Adrenal gland (tissue), 19 donors: ENCODE measurements around the gene FCN2. TPM values are rescaled to one million over a fixed set of nuclear protein-coding genes. Genes with fewer than 3 reads are reported as not detected.
A peak's percentile ranks its signal among the peaks of the same experiment; 100 is the strongest.

Experiments used
- DNase-seq, 7 donors: peaks; one replicate each; pipeline ENCODE4 v3.0.0-alpha.2; 2019 to 2020
- H3K27ac ChIP-seq, 5 donors: fragments of 200-600 bp; sonication (generic) in 4 of 5; 1 replicate in 3 of 5; 2 replicates in 2 of 5; pipeline versions ENCODE4 v1.5.1 to v1.8.0; 2016 to 2020; ENCODE audit warnings: mild to moderate bottlenecking in 1 of 5
- H3K27me3 ChIP-seq: fragments of 200-600 bp; 2 replicates; pipeline ENCODE4 v1.8.0; 2021
- H3K36me3 ChIP-seq, 2 donors: fragments of 200-600 bp; replicated peaks in 1 of 2; 1 replicate in 1 of 2; 2 replicates in 1 of 2; pipeline versions ENCODE4 v1.5.1 to v1.8.0; 2018 to 2022
- H3K4me1 ChIP-seq, 2 donors: fragments of 200-600 bp; replicated peaks in 1 of 2; 1 replicate in 1 of 2; 2 replicates in 1 of 2; pipeline versions ENCODE4 v1.5.1 to v1.8.0; 2018 to 2021
- H3K4me3 ChIP-seq, 4 donors: fragments of 200-600 bp; sonication (generic) in 3 of 4; one replicate each; pipeline ENCODE4 v1.5.1; 2016 to 2018
- H3K9me3 ChIP-seq, 3 donors: fragments of 200-600 bp; sonication (generic) in 1 of 3; replicated peaks in 1 of 3; 1 replicate in 2 of 3; 2 replicates in 1 of 3; pipeline versions ENCODE4 v1.5.1 to v1.8.0; 2016 to 2021
- POLR2A ChIP-seq, 2 donors: fragments of 450-650 bp; IDR thresholded peaks; one replicate each; pipeline ENCODE4 v1.6.1; 2017; ENCODE audit warnings: antibody characterized with exemption in 2 of 2, mild to moderate bottlenecking in 2 of 2, moderate library complexity in 1 of 2
- WGBS, 4 donors: extraction: QIAGEN DNeasy Blood & Tissue Kit in 2 of 4; methylation state at CpG; one replicate each; pipeline versions ENCODE4 v1.1.5 to v1.1.7; 2013 to 2017; 5-methylcytosine and 5-hydroxymethylcytosine counted together
- intact Hi-C, 2 donors: fragments of 100-400 bp; cut with DNase I; formaldehyde crosslinking; loops; one replicate each; pipeline versions ENCODE4 v1.14.1 to v1.15.0; 2022 to 2023
- long read RNA-seq, 10 donors: library from polyadenylated mRNA in 3 of 10; unstranded in 2 of 10; stranded (forward) in 1 of 10; transcript quantifications; one replicate each; pipeline ENCODE4 v2.0.0 and lab custom pipeline, GENCODE V29; 2021 to 2026
- polyA plus RNA-seq, 3 donors: library from polyadenylated mRNA; stranded (reverse); fragments of 200-250 nt in 2 of 3; fragments of 350-450 nt in 1 of 3; fragmentation: Illumina TruSeq in 1 of 3; extraction: RNeasy Lipid Tissue Mini Kit (QIAGEN cat#74804) in 1 of 3; gene quantifications; one replicate each; pipeline ENCODE4 v1.2.3, GENCODE V29; 2013 to 2014
- total RNA-seq, 9 donors: library from RNA; depleted of rRNA in 4 of 9; stranded (reverse); fragments of >200 nt in 4 of 9; fragments of 120-200 nt in 1 of 9; fragmentation: NEBNext Ultra II Directional in 1 of 9; extraction: Animal tissue kit (Norgen Biotek cat#: 25700) in 1 of 9; gene quantifications; one replicate each; pipeline versions ENCODE4 v1.1.0 to v1.2.4, GENCODE V29; 2013 to 2023
- TF ChIP-seq, protein P1 (sequence below), 6 experiments: fragments of 450-650 bp in 4 of 6; fragments of 200-600 bp in 2 of 6; sonication (generic) in 1 of 6; IDR thresholded peaks; 1 replicate in 5 of 6; 2 replicates in 1 of 6; pipeline versions ENCODE4 v1.5.1 to v1.8.0; 2016 to 2021; ENCODE audit warnings: antibody characterized with exemption in 6 of 6, mild to moderate bottlenecking in 2 of 6, moderate library complexity in 1 of 6
- donor health status: healthy with polysubstance abuse.
- donor health status: Bipolar disorder and iron deficiency.
- donor health status: DM: yes; HTN: yes; CAD: no.
- donor health status: DM: no; HTN: no; CAD: no.
- donor health status: DM: no; HTN: no; CAD: no.
- donor health status: DM: yes; HTN: yes; CAD: no.

The FCN2 gene
- total RNA-seq, result 10 to 100 TPM in 8 of 9 donors, 1 to 10 TPM in 1; 6.7 to 87.0 (median 29.4) TPM
- polyA plus RNA-seq, result 10 to 100 TPM; 21.6 to 99.6 (median 32.9) TPM
- long read RNA-seq, donor 1, partial matches to known transcripts, result 0 of 2 reads
- long read RNA-seq, donor 1, other reads (novel, unspliced or antisense), result 0 of 2 reads
- long read RNA-seq, donor 2, result 0 reads
- long read RNA-seq, donor 3, partial matches to known transcripts, result 0 of 2 reads
- long read RNA-seq, donor 3, other reads (novel, unspliced or antisense), result 0 of 2 reads
- long read RNA-seq, donor 4, transcript FCN2-201 (8 exons, 1,057 nt), result major isoform, 17 of 28 reads
- long read RNA-seq, donor 4, transcript FCN2-202 (7 exons, 943 nt), result minor isoform, 5 of 28 reads
- long read RNA-seq, donor 4, partial matches to known transcripts, result 0 of 28 reads
- long read RNA-seq, donor 4, other reads (novel, unspliced or antisense), result 6 of 28 reads
- long read RNA-seq, donor 5, transcript FCN2-202 (7 exons, 943 nt), result minor isoform, 68 of 224 reads
- long read RNA-seq, donor 5, transcript FCN2-201 (8 exons, 1,057 nt), result major isoform, 90 of 224 reads
- long read RNA-seq, donor 5, partial matches to known transcripts, result 14 of 224 reads
- long read RNA-seq, donor 5, other reads (novel, unspliced or antisense), result 52 of 224 reads
- long read RNA-seq, donor 6, transcript FCN2-201 (8 exons, 1,057 nt), result major isoform, 7 of 17 reads
- long read RNA-seq, donor 6, partial matches to known transcripts, result 1 of 17 reads
- long read RNA-seq, donor 6, other reads (novel, unspliced or antisense), result 6 of 17 reads
- long read RNA-seq, donor 7, partial matches to known transcripts, result 0 of 2 reads
- long read RNA-seq, donor 7, other reads (novel, unspliced or antisense), result 0 of 2 reads
- long read RNA-seq, donor 8, transcript FCN2-201 (8 exons, 1,057 nt), result major isoform, 20 of 20 reads
- long read RNA-seq, donor 8, partial matches to known transcripts, result 0 of 20 reads
- long read RNA-seq, donor 8, other reads (novel, unspliced or antisense), result 0 of 20 reads
- long read RNA-seq, donor 9, partial matches to known transcripts, result 0 of 1 reads
- long read RNA-seq, donor 9, other reads (novel, unspliced or antisense), result 0 of 1 reads
- long read RNA-seq, donor 10, result 0 reads

DNA sequence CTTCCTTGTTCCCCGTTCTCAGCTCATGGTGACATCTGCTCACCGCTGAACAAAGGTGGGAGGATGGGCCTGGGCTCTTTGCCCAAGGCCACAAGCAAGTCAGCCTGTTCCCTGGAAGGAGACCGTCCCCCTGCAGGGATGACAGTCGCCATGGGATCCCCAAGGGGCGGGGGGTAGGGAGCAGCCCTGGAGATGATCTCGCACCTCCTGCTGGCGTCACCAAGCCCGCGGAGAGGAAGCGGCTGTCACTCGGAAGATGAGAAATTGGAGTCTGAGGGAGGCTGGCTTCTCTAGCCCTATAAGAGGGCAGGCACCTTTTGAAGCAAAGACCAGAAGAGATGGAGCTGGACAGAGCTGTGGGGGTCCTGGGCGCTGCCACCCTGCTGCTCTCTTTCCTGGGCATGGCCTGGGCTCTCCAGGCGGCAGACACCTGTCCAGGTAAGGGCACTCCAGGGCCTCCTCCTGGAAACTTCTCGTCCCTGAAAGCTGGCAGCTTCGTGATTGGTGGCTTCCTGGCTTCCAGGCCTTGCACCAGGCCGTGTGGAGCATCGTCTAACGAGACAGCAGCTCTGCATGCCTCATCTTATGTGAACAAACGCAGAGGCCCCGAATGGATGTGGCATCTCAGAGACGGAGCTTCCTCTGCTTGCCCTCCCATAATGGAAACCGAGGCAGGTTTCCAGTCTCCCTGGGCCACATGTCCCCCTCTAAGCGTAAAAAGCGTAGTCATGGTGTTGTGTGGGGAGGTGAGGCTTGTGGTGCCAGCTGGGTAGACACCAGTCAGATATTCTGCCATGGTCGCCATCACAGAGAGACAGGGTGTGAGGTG is at the start of gene FCN2:
FCN2 (plus strand) TSS at position 327 of the 829 bp plus-strand sequence; CDS start at position 339, 12 bp downstream.
- Histone ChIP-seq H3K27ac (peak within 1 kb of the TSS in 2 of 5 donors; percentile 31 to 47), H3K36me3 (no peaks in the 10 kb centered on the region), H3K9me3 (no peaks in the 10 kb centered on the region), H3K4me1 (peaks cover 0 to 10% of the 10 kb centered on the region in 2 donors), H3K27me3 (no peaks in the 10 kb centered on the region), H3K4me3 (peak within 1 kb of the TSS in 1 of 4 donors; percentile 6)
- peak; percentile 53 to 85 (median 69) for DNase-seq
- TF ChIP-seq, protein P1, sequence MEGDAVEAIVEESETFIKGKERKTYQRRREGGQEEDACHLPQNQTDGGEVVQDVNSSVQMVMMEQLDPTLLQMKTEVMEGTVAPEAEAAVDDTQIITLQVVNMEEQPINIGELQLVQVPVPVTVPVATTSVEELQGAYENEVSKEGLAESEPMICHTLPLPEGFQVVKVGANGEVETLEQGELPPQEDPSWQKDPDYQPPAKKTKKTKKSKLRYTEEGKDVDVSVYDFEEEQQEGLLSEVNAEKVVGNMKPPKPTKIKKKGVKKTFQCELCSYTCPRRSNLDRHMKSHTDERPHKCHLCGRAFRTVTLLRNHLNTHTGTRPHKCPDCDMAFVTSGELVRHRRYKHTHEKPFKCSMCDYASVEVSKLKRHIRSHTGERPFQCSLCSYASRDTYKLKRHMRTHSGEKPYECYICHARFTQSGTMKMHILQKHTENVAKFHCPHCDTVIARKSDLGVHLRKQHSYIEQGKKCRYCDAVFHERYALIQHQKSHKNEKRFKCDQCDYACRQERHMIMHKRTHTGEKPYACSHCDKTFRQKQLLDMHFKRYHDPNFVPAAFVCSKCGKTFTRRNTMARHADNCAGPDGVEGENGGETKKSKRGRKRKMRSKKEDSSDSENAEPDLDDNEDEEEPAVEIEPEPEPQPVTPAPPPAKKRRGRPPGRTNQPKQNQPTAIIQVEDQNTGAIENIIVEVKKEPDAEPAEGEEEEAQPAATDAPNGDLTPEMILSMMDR (IDR thresholded peaks at IDR 0.05), result no peak
- no peak for TF ChIP-seq POLR2A (IDR thresholded peaks at IDR 0.05)
- intact Hi-C loops, result no loop called here
- 56 to 72% (median 66%) methylated on average over 18 to 25 of the region's 25 CpGs for WGBS, 4 donors

DNA sequence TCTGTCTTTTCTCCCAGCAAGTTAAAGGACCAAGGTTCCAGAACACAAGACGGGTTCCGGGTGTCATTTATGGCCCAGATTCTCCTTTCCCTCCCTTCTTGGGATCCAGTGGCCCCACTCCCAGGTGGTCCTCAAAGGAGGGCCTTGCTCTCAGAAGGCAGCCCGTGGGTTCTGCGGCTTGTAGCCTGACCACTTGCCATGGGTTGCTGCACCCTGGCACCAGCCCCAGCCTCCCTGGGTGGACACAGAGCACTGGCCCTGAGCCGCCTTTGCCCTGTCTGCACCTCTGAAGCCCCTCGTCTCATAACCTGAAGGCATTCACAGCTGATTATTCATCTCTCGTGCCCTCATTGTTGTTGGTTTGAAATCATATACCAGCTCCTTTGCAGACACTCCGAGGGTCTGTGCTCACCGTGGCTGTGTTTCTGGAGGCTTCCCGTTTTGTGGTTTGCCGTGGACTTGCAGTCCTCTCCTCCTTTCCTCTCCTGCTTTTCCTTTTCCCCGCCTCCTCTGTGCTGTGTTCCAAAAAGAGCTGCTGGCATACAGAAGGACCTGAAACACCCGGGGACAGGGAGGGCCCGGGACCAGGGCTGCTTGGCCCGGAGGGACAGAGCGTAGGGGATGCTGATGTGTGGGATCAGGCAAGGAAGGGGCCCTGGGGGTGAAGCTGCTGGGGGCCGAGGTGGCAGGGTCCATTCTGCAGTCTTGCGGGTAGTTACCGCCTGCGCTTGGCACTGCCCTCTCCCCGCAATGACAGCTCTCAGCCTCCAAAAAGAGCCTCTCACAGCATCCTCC is 49.5 kb upstream of the FCN2 start:
- no peak overlapping the region for H3K4me3 ChIP-seq
- H3K4me1 ChIP-seq, result no peaks in the 10 kb centered on the region
- TF ChIP-seq, protein P1 (IDR thresholded peaks at IDR 0.05), result no peak
- no peak for TF ChIP-seq POLR2A (IDR thresholded peaks at IDR 0.05)
- peaks cover 0 to 5% of the 10 kb centered on the region in 2 donors for H3K36me3 ChIP-seq
- intact Hi-C loops, result no loop called here
- H3K9me3 ChIP-seq, result no peaks in the 10 kb centered on the region
- DNase-seq, result no peak
- H3K27ac ChIP-seq, result no peak overlapping the region
- no peaks in the 10 kb centered on the region for H3K27me3 ChIP-seq
- WGBS, 4 donors, result 85 to 90% (median 87%) methylated on average over 17 to 21 of the region's 21 CpGs

DNA sequence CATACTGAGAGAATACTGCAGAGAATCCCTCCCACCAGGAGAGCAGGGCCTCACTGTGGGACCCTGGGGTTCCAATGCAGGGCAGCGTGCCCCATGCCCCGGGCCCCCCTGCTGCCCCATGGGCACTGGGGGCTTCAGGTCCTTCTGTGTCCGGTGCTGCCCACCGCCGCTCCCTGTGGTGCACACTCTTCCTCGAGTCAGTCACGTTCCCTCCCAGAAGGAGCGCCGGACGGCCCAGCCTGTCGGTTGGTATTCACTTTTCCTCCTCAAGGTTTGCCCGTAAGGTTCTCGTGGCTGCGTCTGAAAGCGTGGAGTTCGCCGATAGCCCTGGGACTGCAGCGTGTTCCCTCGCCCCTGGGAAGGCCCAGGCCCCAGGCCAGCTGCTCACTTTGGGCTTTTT is 48.1 kb upstream of the FCN2 start:
- intact Hi-C loops, result no loop called here
- no peaks in the 10 kb centered on the region for H3K4me1 ChIP-seq
- H3K27ac ChIP-seq, result no peak overlapping the region
- H3K9me3 ChIP-seq, result no peaks in the 10 kb centered on the region
- no peak for DNase-seq
- 88 to 98% (median 95%) methylated on average over 13 to 19 of the region's 19 CpGs for WGBS, 4 donors
- H3K36me3 ChIP-seq, result peaks cover 0 to 5% of the 10 kb centered on the region in 2 donors
- no peaks in the 10 kb centered on the region for H3K27me3 ChIP-seq
- no peak for TF ChIP-seq POLR2A (IDR thresholded peaks at IDR 0.05)
- TF ChIP-seq, protein P1 (IDR thresholded peaks at IDR 0.05), result no peak
- no peak overlapping the region for H3K4me3 ChIP-seq
